ENCODE data around the gene INMT.

- no peak for TF ChIP-seq CTCF (IDR thresholded peaks at IDR 0.05)
- TF ChIP-seq POLR2A (IDR thresholded peaks at IDR 0.05), result no peak
Observed at GRCh38 chr7:30726296-30727006, 25.5 kb upstream of the INMT start.
